ENCODE data around the gene PTCH2.
"Not testable (repeated sequence)": the region's sequence is repeated elsewhere in the genome, so short reads cannot be mapped to it uniquely, and the experiment has no call there.

The PTCH2 gene

GRCh38 chr1:44798481-44799365 lies 44.3 kb downstream of the PTCH2 start:
- no peak for TF ChIP-seq SPI1 (IDR thresholded peaks at IDR 0.05; ENCODE audit: borderline replicate concordance, low read depth)
- TF ChIP-seq, protein P1, sequence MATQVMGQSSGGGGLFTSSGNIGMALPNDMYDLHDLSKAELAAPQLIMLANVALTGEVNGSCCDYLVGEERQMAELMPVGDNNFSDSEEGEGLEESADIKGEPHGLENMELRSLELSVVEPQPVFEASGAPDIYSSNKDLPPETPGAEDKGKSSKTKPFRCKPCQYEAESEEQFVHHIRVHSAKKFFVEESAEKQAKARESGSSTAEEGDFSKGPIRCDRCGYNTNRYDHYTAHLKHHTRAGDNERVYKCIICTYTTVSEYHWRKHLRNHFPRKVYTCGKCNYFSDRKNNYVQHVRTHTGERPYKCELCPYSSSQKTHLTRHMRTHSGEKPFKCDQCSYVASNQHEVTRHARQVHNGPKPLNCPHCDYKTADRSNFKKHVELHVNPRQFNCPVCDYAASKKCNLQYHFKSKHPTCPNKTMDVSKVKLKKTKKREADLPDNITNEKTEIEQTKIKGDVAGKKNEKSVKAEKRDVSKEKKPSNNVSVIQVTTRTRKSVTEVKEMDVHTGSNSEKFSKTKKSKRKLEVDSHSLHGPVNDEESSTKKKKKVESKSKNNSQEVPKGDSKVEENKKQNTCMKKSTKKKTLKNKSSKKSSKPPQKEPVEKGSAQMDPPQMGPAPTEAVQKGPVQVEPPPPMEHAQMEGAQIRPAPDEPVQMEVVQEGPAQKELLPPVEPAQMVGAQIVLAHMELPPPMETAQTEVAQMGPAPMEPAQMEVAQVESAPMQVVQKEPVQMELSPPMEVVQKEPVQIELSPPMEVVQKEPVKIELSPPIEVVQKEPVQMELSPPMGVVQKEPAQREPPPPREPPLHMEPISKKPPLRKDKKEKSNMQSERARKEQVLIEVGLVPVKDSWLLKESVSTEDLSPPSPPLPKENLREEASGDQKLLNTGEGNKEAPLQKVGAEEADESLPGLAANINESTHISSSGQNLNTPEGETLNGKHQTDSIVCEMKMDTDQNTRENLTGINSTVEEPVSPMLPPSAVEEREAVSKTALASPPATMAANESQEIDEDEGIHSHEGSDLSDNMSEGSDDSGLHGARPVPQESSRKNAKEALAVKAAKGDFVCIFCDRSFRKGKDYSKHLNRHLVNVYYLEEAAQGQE (IDR thresholded peaks at IDR 0.05; ENCODE audit: insufficient replicate concordance, low read depth): no peak
- no peak for TF ChIP-seq CTCF (IDR thresholded peaks at IDR 0.05; ENCODE audit: insufficient read depth, low read length)
- no peak for TF ChIP-seq GABPA (IDR thresholded peaks at IDR 0.05; ENCODE audit: low read depth)
- TF ChIP-seq POLR2AphosphoS5 (IDR thresholded peaks at IDR 0.05; ENCODE audit: low read depth): no peak
- Histone ChIP-seq H3K4me3 (replicated peaks; ENCODE audit: insufficient read depth, low read length) (no peak overlapping the region), H3K27me3 (ENCODE audit: insufficient read depth, poor library complexity, severe bottlenecking) (no peaks in the 10 kb centered on the region), H3K27ac (replicated peaks) (peak overlapping the region; percentile 84; the same call in 1 of the 2 replicates)
- DNase-seq (ENCODE audit: low read depth in 1 of 2, low spot score in 1 of 2): no peak

- H3K27me3 ChIP-seq (ENCODE audit: insufficient read depth, poor library complexity, severe bottlenecking); H3K27ac ChIP-seq (replicated peaks); H3K4me3 ChIP-seq (replicated peaks; ENCODE audit: insufficient read depth, low read length); DNase-seq (ENCODE audit: low read depth in 1 of 2, low spot score in 1 of 2): not testable (repeated sequence)
These were observed 45.2 kb downstream of the PTCH2 start for GRCh38 chr1:44797886-44798285.

GRCh38 chr1:44792736-44793502 lies 50.1 kb downstream of the PTCH2 start:
- Histone ChIP-seq H3K27me3 (ENCODE audit: insufficient read depth, poor library complexity, severe bottlenecking) (no peaks in the 10 kb centered on the region), H3K27ac (replicated peaks) (no peak overlapping the region), H3K4me3 (replicated peaks; ENCODE audit: insufficient read depth, low read length) (no peak overlapping the region)
- TF ChIP-seq GABPA (IDR thresholded peaks at IDR 0.05; ENCODE audit: low read depth): no peak
- no peak for TF ChIP-seq SPI1 (IDR thresholded peaks at IDR 0.05; ENCODE audit: borderline replicate concordance, low read depth)
- TF ChIP-seq CTCF (IDR thresholded peaks at IDR 0.05; ENCODE audit: insufficient read depth, low read length): no peak
- TF ChIP-seq, protein P1 (IDR thresholded peaks at IDR 0.05; ENCODE audit: insufficient replicate concordance, low read depth): no peak
- no peak for TF ChIP-seq POLR2AphosphoS5 (IDR thresholded peaks at IDR 0.05; ENCODE audit: low read depth)
- no peak for DNase-seq (ENCODE audit: low read depth in 1 of 2, low spot score in 1 of 2)

Measured in HL-60 (cell line).